Spleen (tissue), 3 donors: Measurements from ENCODE around the gene PCED1B.

Experiments used
- POLR2A ChIP-seq, 3 donors: fragments of 450-650 bp; IDR thresholded peaks; one replicate each; pipeline ENCODE4 v1.5.1; 2017; ENCODE audit warnings: antibody characterized with exemption in 3 of 3, mild to moderate bottlenecking in 1 of 3
- POLR2AphosphoS5 ChIP-seq, 3 donors: sonication (generic); formaldehyde crosslinking; IDR thresholded peaks; one replicate each; pipeline ENCODE4 v1.5.1; 2017; ENCODE audit warnings: antibody characterized with exemption in 3 of 3

DNA sequence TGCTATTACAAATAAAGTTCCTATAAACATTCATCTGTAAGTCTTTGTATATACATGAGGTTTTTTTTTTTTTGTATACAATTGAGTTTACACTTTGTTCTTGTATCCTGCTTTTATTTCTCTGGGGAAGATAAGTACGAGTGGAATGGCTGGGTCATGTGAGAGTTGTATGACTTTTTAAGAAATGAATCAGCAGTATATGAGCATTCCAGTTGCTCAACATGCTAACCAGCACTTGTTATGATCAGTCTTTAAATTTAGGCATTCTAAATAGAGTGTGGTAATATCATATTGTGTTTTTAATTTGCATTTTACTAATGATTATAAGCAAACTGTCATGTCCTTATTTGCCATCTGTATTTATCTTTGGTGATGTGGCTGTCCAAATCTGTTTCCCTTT is 45.0 kb downstream of the PCED1B start:
- no peak for TF ChIP-seq POLR2A (IDR thresholded peaks at IDR 0.05)
- no peak for TF ChIP-seq POLR2AphosphoS5 (IDR thresholded peaks at IDR 0.05)
